ENCODE results near the gene PPP1R9B. TPM values are rescaled to one million over a fixed set of nuclear protein-coding genes. Genes with fewer than 3 reads are reported as not detected.

Gene PPP1R9B
- total RNA-seq, 1 experiment from 2014 or later = 23.0 TPM

DNA sequence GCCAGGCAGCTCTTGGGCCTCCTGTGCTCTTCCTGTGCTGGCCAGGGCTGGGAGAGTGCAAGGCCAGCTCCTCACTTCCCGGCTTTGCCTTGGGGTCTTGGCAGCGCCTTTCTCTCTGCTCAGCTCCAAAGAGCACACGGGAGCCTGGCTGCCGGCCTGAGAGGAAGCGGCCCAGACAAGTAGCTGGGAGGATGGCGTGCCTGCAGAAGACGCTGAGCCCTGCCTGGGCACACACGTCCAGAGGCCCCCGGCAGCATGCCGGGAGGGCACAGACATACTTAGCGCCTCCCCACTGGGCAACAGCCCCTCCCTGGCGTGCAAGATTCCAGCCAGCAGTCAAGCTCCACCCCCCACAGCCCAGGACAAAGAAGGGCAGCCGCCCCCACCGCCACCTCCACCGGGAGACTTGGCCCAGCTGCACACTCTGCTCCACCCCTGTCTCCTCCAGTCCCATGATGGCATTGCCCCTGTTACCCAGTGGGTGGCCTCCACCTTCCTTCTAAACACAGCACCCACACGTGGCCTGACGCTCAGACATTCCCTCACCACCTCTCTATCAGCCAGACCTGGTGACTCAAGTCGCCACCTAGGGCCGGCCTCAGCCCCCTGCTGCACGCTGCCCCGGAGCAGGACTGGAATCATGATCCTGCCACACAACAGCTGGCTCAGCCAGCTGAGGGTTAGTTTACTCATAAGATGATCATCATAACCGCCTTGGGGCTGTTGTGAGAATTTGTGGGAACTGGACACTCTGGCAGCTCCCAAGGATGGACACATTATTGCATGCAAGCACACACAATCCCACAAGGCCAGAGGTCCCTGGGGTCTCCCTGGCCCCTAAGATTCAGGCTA is 27.7 kb upstream of the PPP1R9B start:
- peak overlapping the region; percentile 85 for H3K14ac ChIP-seq (ENCODE audit: insufficient read depth, low read length)
- H4K20me1 ChIP-seq (ENCODE audit: control insufficient read depth, insufficient read depth, insufficient read length) = no peaks in the 10 kb centered on the region
- no peaks in the 10 kb centered on the region for H3K27me3 ChIP-seq (ENCODE audit: insufficient read depth, low read length)
- H3K9ac ChIP-seq (ENCODE audit: extremely low read depth, insufficient read length, low read length) = no peak overlapping the region
- no peak overlapping the region for H3K27ac ChIP-seq (ENCODE audit: insufficient read length, low read depth, low read length)
- H4K91ac ChIP-seq (ENCODE audit: insufficient read length, low read depth, low read length) = no peak overlapping the region
- H2BK12ac ChIP-seq (ENCODE audit: insufficient read length, low read depth, low read length) = no peak overlapping the region
- H3K18ac ChIP-seq (ENCODE audit: insufficient read length, low read depth, low read length) = peak overlapping the region; percentile 49
- no peaks in the 10 kb centered on the region for H3K9me3 ChIP-seq (ENCODE audit: control insufficient read depth, low read depth, low read length)
- no peak overlapping the region for H3K23ac ChIP-seq (ENCODE audit: insufficient read length, low read depth, low read length)
- no peak overlapping the region for H3T11ph ChIP-seq (ENCODE audit: low read length)
- H3K79me2 ChIP-seq (ENCODE audit: insufficient read depth, low read length) = no peaks in the 10 kb centered on the region
- H2BK20ac ChIP-seq (ENCODE audit: low read depth, low read length, poor library complexity, severe bottlenecking) = no peak overlapping the region
- Mint-ChIP-seq H3K27ac (peak overlapping the region in 2 of 3 experiments; percentile 3 to 97; a peak in 4 of 7 replicates), H3K36me3 (ENCODE audit: insufficient read depth in 1 of 3, low read depth in 3 of 3) (no peaks in the 10 kb centered on the region), H3K27me3 (ENCODE audit: low read depth) (peaks cover 3% of the 10 kb centered on the region), H3K4me3 (peak overlapping the region; percentile 48 to 51; a peak in 4 of 5 replicates), H3K9me3 (no peaks in the 10 kb centered on the region; a peak in 1 of 5 replicates), H3K4me1 (peaks cover 35 to 48% of the 10 kb centered on the region in 2 experiments)
- no peak overlapping the region for H4K8ac ChIP-seq (replicated peaks; ENCODE audit: insufficient read length, low read depth, low read length)
- peaks cover 2% of the 10 kb centered on the region; the same call in 1 of the 2 replicates for H3K4me1 ChIP-seq (ENCODE audit: insufficient read depth, low read length)
- H3K56ac ChIP-seq (ENCODE audit: insufficient read length, low read depth, low read length) = no peak overlapping the region
- no peak overlapping the region for H2AK5ac ChIP-seq (ENCODE audit: insufficient read length, low read length)
- peaks cover 4% of the 10 kb centered on the region for H3K23me2 ChIP-seq (ENCODE audit: insufficient read length, low read depth, low read length, poor library complexity, severe bottlenecking)
- no peaks in the 10 kb centered on the region for H3K79me1 ChIP-seq (ENCODE audit: insufficient read depth, low read depth, low read length, poor library complexity, severe bottlenecking)
- H4K5ac ChIP-seq (ENCODE audit: insufficient read length, low read depth, low read length) = no peak overlapping the region
- no peak overlapping the region for H2BK5ac ChIP-seq (ENCODE audit: insufficient read length, low read length)
- H2BK120ac ChIP-seq (ENCODE audit: low read depth, low read length, poor library complexity, severe bottlenecking) = no peak overlapping the region
- no peak overlapping the region for H2AFZ ChIP-seq (ENCODE audit: low read length)
- peak overlapping the region; percentile 27 for H3K4me2 ChIP-seq (ENCODE audit: insufficient read depth, insufficient read length, low read length)
- no peak overlapping the region for H3K4ac ChIP-seq (ENCODE audit: low read depth, low read length)
- H2BK15ac ChIP-seq (ENCODE audit: low read depth, low read length) = no peak overlapping the region
- no CpG with 5 or more reads among the region's 22 CpGs for WGBS (ENCODE audit: extremely low coverage, insufficient read length, low lambda C conversion rate)
- TF ChIP-seq, protein P1, sequence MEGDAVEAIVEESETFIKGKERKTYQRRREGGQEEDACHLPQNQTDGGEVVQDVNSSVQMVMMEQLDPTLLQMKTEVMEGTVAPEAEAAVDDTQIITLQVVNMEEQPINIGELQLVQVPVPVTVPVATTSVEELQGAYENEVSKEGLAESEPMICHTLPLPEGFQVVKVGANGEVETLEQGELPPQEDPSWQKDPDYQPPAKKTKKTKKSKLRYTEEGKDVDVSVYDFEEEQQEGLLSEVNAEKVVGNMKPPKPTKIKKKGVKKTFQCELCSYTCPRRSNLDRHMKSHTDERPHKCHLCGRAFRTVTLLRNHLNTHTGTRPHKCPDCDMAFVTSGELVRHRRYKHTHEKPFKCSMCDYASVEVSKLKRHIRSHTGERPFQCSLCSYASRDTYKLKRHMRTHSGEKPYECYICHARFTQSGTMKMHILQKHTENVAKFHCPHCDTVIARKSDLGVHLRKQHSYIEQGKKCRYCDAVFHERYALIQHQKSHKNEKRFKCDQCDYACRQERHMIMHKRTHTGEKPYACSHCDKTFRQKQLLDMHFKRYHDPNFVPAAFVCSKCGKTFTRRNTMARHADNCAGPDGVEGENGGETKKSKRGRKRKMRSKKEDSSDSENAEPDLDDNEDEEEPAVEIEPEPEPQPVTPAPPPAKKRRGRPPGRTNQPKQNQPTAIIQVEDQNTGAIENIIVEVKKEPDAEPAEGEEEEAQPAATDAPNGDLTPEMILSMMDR (conservative IDR thresholded peaks at IDR 0.05) = peak; percentile 62
- DNase-seq = peak; percentile 88
